ENCODE measurements around the gene FBXW7. TPM values are rescaled to one million over a fixed set of nuclear protein-coding genes. Genes with fewer than 3 reads are reported as not detected.

FBXW7 gene
- total and polyA plus RNA-seq, 2 donors: 27.2 to 114 TPM

DNA sequence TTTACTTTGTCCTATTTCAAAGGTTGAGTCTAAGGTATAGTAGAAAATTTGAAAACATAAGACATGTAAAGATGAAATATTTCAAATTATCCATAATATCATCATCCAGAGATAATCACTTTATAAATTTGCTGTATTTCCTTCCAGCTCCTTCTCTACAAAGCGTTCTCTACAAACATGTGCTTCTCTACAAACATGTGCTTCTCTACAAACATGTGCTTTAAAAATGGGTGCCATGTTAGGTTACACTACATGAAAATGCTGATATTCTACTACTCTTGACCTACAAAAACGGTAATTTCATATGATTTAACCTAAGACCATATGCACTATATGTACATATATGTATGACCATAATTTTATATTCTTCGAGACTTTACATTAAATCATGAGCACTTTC lies 92.0 kb downstream of the FBXW7 start:
- no peak overlapping the region for H3K4me3 ChIP-seq (ENCODE audit: low read length in 2 of 2)
- H3K27me3 ChIP-seq (ENCODE audit: control insufficient read depth in 2 of 2, insufficient read depth in 1 of 2, low read length in 1 of 2): no peaks in the 10 kb centered on the region
- WGBS: 98% methylated on average over 3 of the region's 3 CpGs
- H3K27ac ChIP-seq (ENCODE audit: low read depth in 1 of 2, low read length in 1 of 2): no peak overlapping the region
- no peaks in the 10 kb centered on the region for H3K9me3 ChIP-seq (ENCODE audit: control insufficient read depth in 2 of 2, insufficient read depth in 1 of 2, low read length in 1 of 2)
- H3K36me3 ChIP-seq (ENCODE audit: control insufficient read depth in 2 of 2, insufficient read depth in 2 of 2, low read length in 1 of 2): no peaks in the 10 kb centered on the region
- no peaks in the 10 kb centered on the region for H3K4me1 ChIP-seq (ENCODE audit: control insufficient read depth in 2 of 2, insufficient read depth in 2 of 2, low read length in 2 of 2)
- no peak for DNase-seq (ENCODE audit: low read depth in 6 of 9, low spot score in 9 of 9)

DNA sequence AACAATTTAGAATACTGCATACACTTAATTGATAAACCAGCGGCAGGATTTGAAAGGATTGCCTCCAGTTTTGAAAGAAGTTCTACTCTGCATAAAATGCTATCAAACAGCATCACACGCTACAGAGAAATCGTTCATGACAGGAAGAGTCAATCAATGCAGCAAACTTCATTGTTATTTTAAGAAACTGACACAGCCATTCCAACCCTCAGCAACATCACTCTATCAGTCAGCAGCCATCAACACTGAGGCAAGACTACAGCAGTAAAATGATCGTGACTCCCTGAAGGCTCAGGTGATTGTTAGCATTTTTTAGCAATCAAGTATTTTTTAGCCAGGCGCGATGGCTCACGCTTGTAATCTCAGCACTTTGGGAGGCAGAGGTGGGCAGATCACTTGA lies 98.3 kb downstream of the FBXW7 start:
- DNase-seq (ENCODE audit: low read depth in 6 of 9, low spot score in 9 of 9): no peak
- 98% methylated on average over 7 of the region's 7 CpGs for WGBS
- Histone ChIP-seq H3K27me3 (ENCODE audit: control insufficient read depth in 2 of 2, insufficient read depth in 1 of 2, low read length in 1 of 2) (no peaks in the 10 kb centered on the region), H3K9me3 (ENCODE audit: control insufficient read depth in 2 of 2, insufficient read depth in 1 of 2, low read length in 1 of 2) (no peaks in the 10 kb centered on the region), H3K27ac (ENCODE audit: low read depth in 1 of 2, low read length in 1 of 2) (no peak overlapping the region), H3K36me3 (ENCODE audit: control insufficient read depth in 2 of 2, insufficient read depth in 2 of 2, low read length in 1 of 2) (no peaks in the 10 kb centered on the region), H3K4me1 (ENCODE audit: control insufficient read depth in 2 of 2, insufficient read depth in 2 of 2, low read length in 2 of 2) (no peaks in the 10 kb centered on the region), H3K4me3 (ENCODE audit: low read length in 2 of 2) (no peak overlapping the region)

DNA sequence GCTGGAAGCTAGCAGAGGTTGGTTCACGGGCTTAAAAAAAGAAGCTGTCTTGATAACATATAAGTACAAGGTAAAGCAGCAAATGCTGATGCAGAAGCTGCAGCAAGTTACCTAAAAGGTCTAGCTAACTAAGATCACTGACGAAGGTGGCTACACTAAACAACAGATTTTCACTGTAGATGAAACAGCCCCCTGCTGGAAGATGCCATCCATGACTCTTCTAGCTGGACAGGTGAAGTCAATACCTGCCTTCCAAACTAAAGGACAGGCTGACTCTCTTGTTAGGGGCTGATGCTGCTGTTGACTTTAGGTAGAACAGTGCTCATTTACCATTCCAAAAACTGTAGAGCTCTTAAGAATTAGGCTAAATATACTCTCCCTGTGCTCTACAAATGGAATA lies 99.5 kb downstream of the FBXW7 start:
- WGBS: 98% methylated on average over 2 of the region's 2 CpGs
- no peaks in the 10 kb centered on the region for H3K36me3 ChIP-seq (ENCODE audit: control insufficient read depth in 2 of 2, insufficient read depth in 2 of 2, low read length in 1 of 2)
- no peaks in the 10 kb centered on the region for H3K9me3 ChIP-seq (ENCODE audit: control insufficient read depth in 2 of 2, insufficient read depth in 1 of 2, low read length in 1 of 2)
- DNase-seq (ENCODE audit: low read depth in 6 of 9, low spot score in 9 of 9): no peak
- no peaks in the 10 kb centered on the region for H3K27me3 ChIP-seq (ENCODE audit: control insufficient read depth in 2 of 2, insufficient read depth in 1 of 2, low read length in 1 of 2)
- no peak overlapping the region for H3K27ac ChIP-seq (ENCODE audit: low read depth in 1 of 2, low read length in 1 of 2)
- no peaks in the 10 kb centered on the region for H3K4me1 ChIP-seq (ENCODE audit: control insufficient read depth in 2 of 2, insufficient read depth in 2 of 2, low read length in 2 of 2)
- H3K4me3 ChIP-seq (ENCODE audit: low read length in 2 of 2): no peak overlapping the region

DNA sequence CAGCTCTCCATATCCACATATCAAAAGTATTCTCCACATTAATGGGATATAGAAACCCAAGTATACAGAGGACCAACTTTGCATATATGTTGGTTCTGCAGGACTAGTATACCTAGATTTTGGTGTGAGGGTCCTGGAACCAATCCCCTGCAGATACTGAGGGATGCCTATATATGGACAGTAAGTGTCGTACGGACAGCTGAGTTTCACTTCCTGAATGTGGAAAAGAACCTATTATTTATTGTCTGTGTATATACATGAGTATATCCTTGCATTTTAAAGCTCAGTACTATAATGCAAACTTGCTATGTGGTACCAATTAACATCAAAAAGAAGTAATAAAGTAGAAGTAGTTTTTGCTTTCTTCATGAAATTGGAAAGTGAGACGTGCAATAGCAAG lies 101.9 kb downstream of the FBXW7 start:
- WGBS: 92% methylated on average over 3 of the region's 3 CpGs
- Histone ChIP-seq H3K4me3 (ENCODE audit: low read length in 2 of 2) (no peak overlapping the region), H3K27me3 (ENCODE audit: control insufficient read depth in 2 of 2, insufficient read depth in 1 of 2, low read length in 1 of 2) (no peaks in the 10 kb centered on the region), H3K27ac (ENCODE audit: low read depth in 1 of 2, low read length in 1 of 2) (no peak overlapping the region), H3K4me1 (ENCODE audit: control insufficient read depth in 2 of 2, insufficient read depth in 2 of 2, low read length in 2 of 2) (no peaks in the 10 kb centered on the region), H3K36me3 (ENCODE audit: control insufficient read depth in 2 of 2, insufficient read depth in 2 of 2, low read length in 1 of 2) (no peaks in the 10 kb centered on the region), H3K9me3 (ENCODE audit: control insufficient read depth in 2 of 2, insufficient read depth in 1 of 2, low read length in 1 of 2) (no peaks in the 10 kb centered on the region)
- no peak for DNase-seq (ENCODE audit: low read depth in 6 of 9, low spot score in 9 of 9)

DNA sequence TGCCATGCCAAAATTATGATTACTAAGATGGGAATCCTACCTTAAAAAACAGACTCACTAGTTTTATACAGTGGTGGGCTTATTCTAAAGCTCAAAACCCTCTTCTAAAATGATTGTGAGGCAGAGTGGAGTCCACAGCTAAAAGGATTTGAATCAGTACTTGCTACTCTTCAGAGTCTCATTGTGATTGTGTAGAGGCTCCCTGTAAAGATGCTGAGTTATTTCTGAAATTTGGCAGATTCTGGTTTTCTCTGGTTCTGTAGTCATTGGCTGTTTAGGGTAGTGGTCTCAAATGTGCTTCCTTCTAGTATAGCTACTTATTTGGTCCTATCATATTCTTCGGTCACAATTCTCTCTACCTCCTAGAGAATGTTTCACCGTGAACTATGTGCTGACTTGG lies 104.1 kb downstream of the FBXW7 start:
- H3K9me3 ChIP-seq (ENCODE audit: control insufficient read depth in 2 of 2, insufficient read depth in 1 of 2, low read length in 1 of 2): no peaks in the 10 kb centered on the region
- no peak overlapping the region for H3K27ac ChIP-seq (ENCODE audit: low read depth in 1 of 2, low read length in 1 of 2)
- H3K27me3 ChIP-seq (ENCODE audit: control insufficient read depth in 2 of 2, insufficient read depth in 1 of 2, low read length in 1 of 2): no peaks in the 10 kb centered on the region
- no peaks in the 10 kb centered on the region for H3K4me1 ChIP-seq (ENCODE audit: control insufficient read depth in 2 of 2, insufficient read depth in 2 of 2, low read length in 2 of 2)
- no peak for DNase-seq (ENCODE audit: low read depth in 6 of 9, low spot score in 9 of 9)
- peaks cover 0 to 3% of the 10 kb centered on the region in 2 donors for H3K36me3 ChIP-seq (ENCODE audit: control insufficient read depth in 2 of 2, insufficient read depth in 2 of 2, low read length in 1 of 2)
- no peak overlapping the region for H3K4me3 ChIP-seq (ENCODE audit: low read length in 2 of 2)
- WGBS: 96% methylated on average over 2 of the region's 2 CpGs

DNA sequence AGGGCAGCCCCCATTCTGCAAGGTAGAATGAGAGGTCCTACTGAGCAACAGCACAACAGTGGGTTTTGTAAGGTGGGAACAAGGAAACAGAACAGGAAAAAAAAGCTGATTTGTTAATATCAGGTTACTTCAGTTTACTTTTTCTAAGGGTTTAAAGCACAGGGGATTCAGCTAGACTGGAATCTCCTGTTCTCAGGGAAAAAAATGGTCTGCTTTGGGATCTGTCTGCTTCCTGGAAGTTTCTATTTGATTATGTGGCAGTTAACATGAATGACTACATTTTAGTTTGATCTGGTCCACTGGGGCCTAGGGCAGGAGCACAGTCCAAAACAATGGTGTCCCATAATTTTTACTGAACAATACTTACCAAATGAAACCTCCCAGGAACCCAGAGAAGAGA lies 104.6 kb downstream of the FBXW7 start:
- H3K4me3 ChIP-seq (ENCODE audit: low read length in 2 of 2): no peak overlapping the region
- H3K27ac ChIP-seq (ENCODE audit: low read depth in 1 of 2, low read length in 1 of 2): no peak overlapping the region
- H3K4me1 ChIP-seq (ENCODE audit: control insufficient read depth in 2 of 2, insufficient read depth in 2 of 2, low read length in 2 of 2): no peaks in the 10 kb centered on the region
- no peaks in the 10 kb centered on the region for H3K27me3 ChIP-seq (ENCODE audit: control insufficient read depth in 2 of 2, insufficient read depth in 1 of 2, low read length in 1 of 2)
- H3K36me3 ChIP-seq (ENCODE audit: control insufficient read depth in 2 of 2, insufficient read depth in 2 of 2, low read length in 1 of 2): peaks cover 0 to 3% of the 10 kb centered on the region in 2 donors
- no peak for DNase-seq (ENCODE audit: low read depth in 6 of 9, low spot score in 9 of 9)
- no peaks in the 10 kb centered on the region for H3K9me3 ChIP-seq (ENCODE audit: control insufficient read depth in 2 of 2, insufficient read depth in 1 of 2, low read length in 1 of 2)

DNA sequence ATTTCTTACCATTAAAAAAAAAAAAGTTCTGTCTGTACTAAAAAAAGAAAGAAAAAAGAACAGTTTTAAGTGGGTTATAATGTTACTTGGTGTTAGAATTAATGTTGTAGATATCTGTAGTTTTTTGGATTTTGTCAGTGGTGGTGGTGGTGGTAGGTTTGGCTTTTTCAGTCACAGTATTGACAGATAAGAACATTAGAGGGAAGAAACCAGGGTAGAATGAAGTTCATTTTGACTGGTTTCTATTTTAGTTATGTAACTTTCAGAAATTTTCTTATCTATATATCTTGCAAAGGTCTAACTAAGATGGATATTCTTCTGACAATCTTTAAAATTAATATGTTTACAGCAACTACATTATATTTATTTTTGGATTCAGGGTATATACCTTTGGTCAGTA lies 105.4 kb downstream of the FBXW7 start:
- H3K27me3 ChIP-seq (ENCODE audit: control insufficient read depth in 2 of 2, insufficient read depth in 1 of 2, low read length in 1 of 2): no peaks in the 10 kb centered on the region
- H3K36me3 ChIP-seq (ENCODE audit: control insufficient read depth in 2 of 2, insufficient read depth in 2 of 2, low read length in 1 of 2): peaks cover 0 to 3% of the 10 kb centered on the region in 2 donors

DNA sequence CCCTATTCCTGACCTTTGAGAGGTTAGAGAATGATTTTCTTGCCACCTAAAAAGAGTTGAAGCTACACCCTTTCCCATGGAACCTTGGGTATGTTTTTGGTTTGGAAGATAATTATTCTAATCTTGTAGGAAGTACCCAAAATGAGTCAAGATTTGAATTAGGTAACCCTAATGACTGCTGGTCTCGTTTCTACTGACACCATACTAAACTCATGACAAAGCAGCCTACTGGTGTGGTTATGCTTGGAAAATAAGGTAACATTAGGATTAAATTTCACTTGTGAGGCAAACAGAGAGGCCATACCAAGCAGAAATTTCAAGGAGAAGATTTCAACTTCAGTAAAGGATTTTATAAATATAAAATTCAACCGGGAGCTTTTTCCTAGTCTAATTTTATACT lies 107.9 kb downstream of the FBXW7 start:
- H3K9me3 ChIP-seq (ENCODE audit: control insufficient read depth in 2 of 2, insufficient read depth in 1 of 2, low read length in 1 of 2): no peaks in the 10 kb centered on the region
- H3K4me3 ChIP-seq (ENCODE audit: low read length in 2 of 2): no peak overlapping the region
- WGBS: 96% methylated on average over 2 of the region's 2 CpGs
- H3K27me3 ChIP-seq (ENCODE audit: control insufficient read depth in 2 of 2, insufficient read depth in 1 of 2, low read length in 1 of 2): no peaks in the 10 kb centered on the region
- peaks cover 0 to 3% of the 10 kb centered on the region in 2 donors for H3K36me3 ChIP-seq (ENCODE audit: control insufficient read depth in 2 of 2, insufficient read depth in 2 of 2, low read length in 1 of 2)
- DNase-seq (ENCODE audit: low read depth in 6 of 9, low spot score in 9 of 9): no peak
- no peak overlapping the region for H3K27ac ChIP-seq (ENCODE audit: low read depth in 1 of 2, low read length in 1 of 2)
- H3K4me1 ChIP-seq (ENCODE audit: control insufficient read depth in 2 of 2, insufficient read depth in 2 of 2, low read length in 2 of 2): no peaks in the 10 kb centered on the region

More for the DNA sequence above, 105.4 kb downstream of the FBXW7 start:
- no peaks in the 10 kb centered on the region for H3K4me1 ChIP-seq (ENCODE audit: control insufficient read depth in 2 of 2, insufficient read depth in 2 of 2, low read length in 2 of 2)
- H3K9me3 ChIP-seq (ENCODE audit: control insufficient read depth in 2 of 2, insufficient read depth in 1 of 2, low read length in 1 of 2): no peaks in the 10 kb centered on the region
- no peak overlapping the region for H3K4me3 ChIP-seq (ENCODE audit: low read length in 2 of 2)
- H3K27ac ChIP-seq (ENCODE audit: low read depth in 1 of 2, low read length in 1 of 2): no peak overlapping the region
- DNase-seq (ENCODE audit: low read depth in 6 of 9, low spot score in 9 of 9): no peak

DNA sequence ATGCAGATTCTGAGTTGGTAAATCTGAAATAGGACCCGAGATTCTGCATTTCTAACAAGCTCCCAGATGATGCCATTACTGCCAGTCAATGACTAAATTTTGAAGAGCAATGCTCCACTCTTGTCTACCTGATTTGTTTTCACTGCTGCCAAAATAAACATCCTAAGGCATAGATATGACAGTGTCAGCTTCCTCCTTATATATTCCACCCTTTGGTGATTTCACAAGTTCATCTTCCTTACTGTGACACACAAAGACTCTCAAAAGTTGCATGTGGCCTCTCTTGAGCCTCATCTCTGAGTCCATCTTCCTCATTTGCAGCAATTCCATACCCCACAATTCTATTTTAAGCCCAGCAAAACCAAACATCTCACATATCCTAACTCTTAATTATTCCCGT lies 110.9 kb downstream of the FBXW7 start:
- Histone ChIP-seq H3K27me3 (ENCODE audit: control insufficient read depth in 2 of 2, insufficient read depth in 1 of 2, low read length in 1 of 2) (no peaks in the 10 kb centered on the region), H3K36me3 (ENCODE audit: control insufficient read depth in 2 of 2, insufficient read depth in 2 of 2, low read length in 1 of 2) (peaks cover 0 to 3% of the 10 kb centered on the region in 2 donors), H3K4me3 (ENCODE audit: low read length in 2 of 2) (no peak overlapping the region), H3K27ac (ENCODE audit: low read depth in 1 of 2, low read length in 1 of 2) (no peak overlapping the region), H3K9me3 (ENCODE audit: control insufficient read depth in 2 of 2, insufficient read depth in 1 of 2, low read length in 1 of 2) (no peaks in the 10 kb centered on the region), H3K4me1 (ENCODE audit: control insufficient read depth in 2 of 2, insufficient read depth in 2 of 2, low read length in 2 of 2) (no peaks in the 10 kb centered on the region)
- DNase-seq (ENCODE audit: low read depth in 6 of 9, low spot score in 9 of 9): no peak
- 91% methylated on average over 2 of the region's 2 CpGs for WGBS

DNA sequence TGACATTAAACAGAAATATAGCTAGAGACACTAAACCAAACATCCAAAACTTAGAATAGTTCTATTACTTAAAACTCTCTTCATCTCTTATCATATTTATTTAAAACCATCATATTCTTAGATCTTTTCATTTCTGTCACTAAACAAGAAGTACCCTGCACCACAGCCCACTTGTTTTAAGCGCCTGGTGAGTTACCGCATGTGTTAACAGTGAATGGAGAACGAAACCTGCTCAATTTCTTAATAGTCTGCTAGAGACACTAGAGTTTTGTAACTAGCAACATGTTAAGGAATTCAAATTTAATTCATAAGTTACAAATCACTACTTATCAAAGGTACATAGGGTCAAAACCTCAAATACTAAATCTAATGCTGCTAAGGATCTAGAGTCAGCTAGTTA lies 111.5 kb downstream of the FBXW7 start:
- WGBS: 99% methylated on average over 3 of the region's 3 CpGs
- Histone ChIP-seq H3K4me3 (ENCODE audit: low read length in 2 of 2) (no peak overlapping the region), H3K27me3 (ENCODE audit: control insufficient read depth in 2 of 2, insufficient read depth in 1 of 2, low read length in 1 of 2) (no peaks in the 10 kb centered on the region), H3K36me3 (ENCODE audit: control insufficient read depth in 2 of 2, insufficient read depth in 2 of 2, low read length in 1 of 2) (peaks cover 0 to 3% of the 10 kb centered on the region in 2 donors), H3K9me3 (ENCODE audit: control insufficient read depth in 2 of 2, insufficient read depth in 1 of 2, low read length in 1 of 2) (no peaks in the 10 kb centered on the region), H3K27ac (ENCODE audit: low read depth in 1 of 2, low read length in 1 of 2) (no peak overlapping the region), H3K4me1 (ENCODE audit: control insufficient read depth in 2 of 2, insufficient read depth in 2 of 2, low read length in 2 of 2) (no peaks in the 10 kb centered on the region)
- DNase-seq (ENCODE audit: low read depth in 6 of 9, low spot score in 9 of 9): no peak

All from thymus (tissue), 11 donors.